ENCODE results near the gene FAM168A. TPM values are rescaled to one million over a fixed set of nuclear protein-coding genes. Genes with fewer than 3 reads are reported as not detected.

The FAM168A gene
- total RNA-seq, 4 donors from 2014 or later = 17.9 to 33.2 (median 24.7) TPM

- no peak for TF ChIP-seq CTCF (IDR thresholded peaks at IDR 0.05; ENCODE audit: low read depth)
Observed at GRCh38 chr11:73396985-73397384, 200.9 kb downstream of the FAM168A start.

GRCh38 chr11:73396251-73396930 lies 201.5 kb downstream of the FAM168A start:
- no peak for TF ChIP-seq CTCF (IDR thresholded peaks at IDR 0.05; ENCODE audit: low read depth)

- no peak for TF ChIP-seq CTCF (IDR thresholded peaks at IDR 0.05; ENCODE audit: low read depth)
Observed at GRCh38 chr11:73395297-73396208, 202.4 kb downstream of the FAM168A start.

- no peak for TF ChIP-seq CTCF (IDR thresholded peaks at IDR 0.05; ENCODE audit: low read depth)
Observed at GRCh38 chr11:73394416-73395296, 203.3 kb downstream of the FAM168A start.

GRCh38 chr11:73393479-73394415 lies 204.2 kb downstream of the FAM168A start:
- no peak for TF ChIP-seq CTCF (IDR thresholded peaks at IDR 0.05; ENCODE audit: low read depth)

GRCh38 chr11:73393011-73393380 lies 204.9 kb downstream of the FAM168A start:
- TF ChIP-seq CTCF (IDR thresholded peaks at IDR 0.05; ENCODE audit: low read depth) = no peak
